ENCODE data around the gene OST4. TPM values are rescaled to one million over a fixed set of nuclear protein-coding genes. Genes with fewer than 3 reads are reported as not detected.
A peak's percentile ranks its signal among the peaks of the same experiment; 100 is the strongest.

The OST4 gene
- total RNA-seq, 2 donors from 2014 or later = 379 to 465 TPM

- Histone ChIP-seq H3K9me3 (no peaks in the 10 kb centered on the region), H3K4me3 (peak overlapping the region; percentile 98 to 99), H3K4me1 (peaks cover 0 to 14% of the 10 kb centered on the region in 2 donors), H3K36me3 (peaks cover 4% of the 10 kb centered on the region), H3K27me3 (no peaks in the 10 kb centered on the region), H3K27ac (peak overlapping the region; percentile 92 to 98)
- peak; percentile 64 for DNase-seq (ENCODE audit: low spot score)
- TF ChIP-seq CTCF (IDR thresholded peaks at IDR 0.05) = no peak
These were observed 21.8 kb downstream of the OST4 start for GRCh38 chr2:27049422-27050280.

GRCh38 chr2:27042985-27043634, 28.3 kb downstream of the OST4 start:
- Histone ChIP-seq H3K4me1 (peaks cover 0 to 13% of the 10 kb centered on the region in 2 donors), H3K27me3 (no peaks in the 10 kb centered on the region), H3K9me3 (no peaks in the 10 kb centered on the region), H3K27ac (no peak overlapping the region), H3K36me3 (peaks cover 31% of the 10 kb centered on the region), H3K4me3 (no peak overlapping the region)
- TF ChIP-seq CTCF (IDR thresholded peaks at IDR 0.05) = no peak
- no peak for DNase-seq (ENCODE audit: low spot score)

GRCh38 chr2:27042159-27042661, 29.2 kb downstream of the OST4 start:
- Histone ChIP-seq H3K27me3 (no peaks in the 10 kb centered on the region), H3K36me3 (peaks cover 40% of the 10 kb centered on the region), H3K4me3 (no peak overlapping the region), H3K9me3 (no peaks in the 10 kb centered on the region), H3K27ac (peak overlapping the region; percentile 26 to 27), H3K4me1 (peaks cover 0 to 13% of the 10 kb centered on the region in 2 donors)
- DNase-seq (ENCODE audit: low spot score) = no peak
- no peak for TF ChIP-seq CTCF (IDR thresholded peaks at IDR 0.05)

- Histone ChIP-seq H3K27me3 (no peaks in the 10 kb centered on the region), H3K9me3 (no peaks in the 10 kb centered on the region), H3K4me3 (no peak overlapping the region), H3K4me1 (peaks cover 0 to 13% of the 10 kb centered on the region in 2 donors), H3K36me3 (peaks cover 44% of the 10 kb centered on the region), H3K27ac (peak overlapping the region; percentile 26 to 27)
- no peak for DNase-seq (ENCODE audit: low spot score)
- no peak for TF ChIP-seq CTCF (IDR thresholded peaks at IDR 0.05)
These were observed 29.7 kb downstream of the OST4 start for GRCh38 chr2:27041752-27042151.

- no peak overlapping the region for H3K4me3 ChIP-seq
- no peak for DNase-seq (ENCODE audit: low spot score)
- no peaks in the 10 kb centered on the region for H3K9me3 ChIP-seq
- H3K27ac ChIP-seq = no peak overlapping the region
- H3K27me3 ChIP-seq = no peaks in the 10 kb centered on the region
- H3K4me1 ChIP-seq = peaks cover 0 to 13% of the 10 kb centered on the region in 2 donors
- TF ChIP-seq CTCF (IDR thresholded peaks at IDR 0.05) = no peak
- peaks cover 59% of the 10 kb centered on the region for H3K36me3 ChIP-seq
These were observed 31.2 kb downstream of the OST4 start for GRCh38 chr2:27040282-27040681.

Measured in right atrium auricular region (tissue), 2 donors.